T47D (cell line): ENCODE results near the gene CD72.

Experiments
- DNase-seq, 2 experiments: peaks; one replicate each; pipeline versions ENCODE4 v3.0.0 to v3.0.0-alpha.2; 2011 to 2012; ENCODE audit warnings: low read depth in 1 of 2, low spot score in 1 of 2
- JUND ChIP-seq: IDR thresholded peaks from 2 replicates; pipeline ENCODE4 v1.6.1; 2012; ENCODE audit warnings: low read depth
- in situ Hi-C: cut with HindIII; loops from 2 replicates; pipeline ENCODE4 v1.10.0; 2016; ENCODE audit warnings: low sequenced_read_pairs, low pct_unique_long_range_greater_than_20kb

CD72 gene

GRCh38 chr9:35618325-35618727, at the start of gene CD72:
Gene CD72 (minus strand): TSS chr9:35618413. CDS start chr9:35618303, 110 bp downstream.
- in situ Hi-C loops: no loop called here
- TF ChIP-seq JUND: no peak
- no peak for DNase-seq

- TF ChIP-seq JUND: no peak
- DNase-seq: no peak
- in situ Hi-C loops: no loop called here
These were observed 49.7 kb upstream of the CD72 start for GRCh38 chr9:35667939-35668338.

GRCh38 chr9:35666549-35666948, 48.3 kb upstream of the CD72 start:
- TF ChIP-seq JUND: no peak
- no peak for DNase-seq
- in situ Hi-C loops: no loop called here

- in situ Hi-C loops: no loop called here
- TF ChIP-seq JUND: no peak
- no peak for DNase-seq
These were observed 47.8 kb upstream of the CD72 start for GRCh38 chr9:35666045-35666444.

- DNase-seq: no peak
- no peak for TF ChIP-seq JUND
- in situ Hi-C loops: no loop called here
These were observed 47.2 kb upstream of the CD72 start for GRCh38 chr9:35665471-35665818.

- TF ChIP-seq JUND: no peak
- in situ Hi-C loops: no loop called here
- peak; percentile 85 to 87 for DNase-seq
These were observed 46.6 kb upstream of the CD72 start, which contains the start of gene ARHGEF39 for GRCh38 chr9:35664531-35665470. Gene ARHGEF39 (minus strand): TSS chr9:35665195. CDS start chr9:35665169, 26 bp downstream.

GRCh38 chr9:35662437-35662836, 44.2 kb upstream of the CD72 start:
- in situ Hi-C loops: no loop called here
- no peak for DNase-seq
- TF ChIP-seq JUND: no peak

- no peak for TF ChIP-seq JUND
- no peak for DNase-seq
- in situ Hi-C loops: no loop called here
These were observed 43.6 kb upstream of the CD72 start for GRCh38 chr9:35661756-35662350.

- in situ Hi-C loops: no loop called here
- no peak for TF ChIP-seq JUND
- DNase-seq: peak in 1 of 2 experiments; percentile 61
These were observed 42.8 kb upstream of the CD72 start for GRCh38 chr9:35660966-35661415.

GRCh38 chr9:35659340-35659739, 41.1 kb upstream of the CD72 start:
- DNase-seq: peak in 1 of 2 experiments; percentile 23
- in situ Hi-C loops: no loop called here
- TF ChIP-seq JUND: no peak

GRCh38 chr9:35658968-35659220, 40.7 kb upstream of the CD72 start:
- in situ Hi-C loops: no loop called here
- TF ChIP-seq JUND: no peak
- peak in 1 of 2 experiments; percentile 32 for DNase-seq

GRCh38 chr9:35658137-35658967, 40.1 kb upstream of the CD72 start, which contains the start of gene CCDC107:
Gene CCDC107 (plus strand): TSS chr9:35658292. CDS start chr9:35658380, 88 bp downstream.
- DNase-seq: peak; percentile 73 to 80
- TF ChIP-seq JUND: no peak
- in situ Hi-C loops: no loop called here

- in situ Hi-C loops: no loop called here
- TF ChIP-seq JUND: no peak
- peak; percentile 83 to 99 for DNase-seq
These were observed 39.4 kb upstream of the CD72 start, which contains the start of gene RMRP for GRCh38 chr9:35657546-35658136. Gene RMRP (minus strand): TSS chr9:35658019.
